Spleen (tissue), 11 donors: Measurements from ENCODE around the gene SLC35G2. TPM values are rescaled to one million over a fixed set of nuclear protein-coding genes. Genes with fewer than 3 reads are reported as not detected.
A peak's percentile ranks its signal among the peaks of the same experiment; 100 is the strongest.
"Not testable (repeated sequence)": the region's sequence is repeated elsewhere in the genome, so short reads cannot be mapped to it uniquely, and the experiment has no call there.

Source experiments
- DNase-seq: peaks from one replicate; pipeline ENCODE4 v3.0.0-alpha.2; 2020
- H3K27ac ChIP-seq, 8 donors: fragments of 200-600 bp; sonication (generic) in 7 of 8; 1 replicate in 4 of 8; 2 replicates in 4 of 8; pipeline versions ENCODE4 v1.5.0 to v1.8.0; 2016 to 2021; ENCODE audit warnings: inconsistent platforms in 4 of 8, mild to moderate bottlenecking in 4 of 8, moderate library complexity in 1 of 8
- H3K27me3 ChIP-seq, 7 donors: fragments of 200-600 bp; sonication (generic) in 6 of 7; replicated peaks in 1 of 7; 1 replicate in 4 of 7; 2 replicates in 3 of 7; pipeline versions ENCODE4 v1.5.0 to v1.8.0; 2016 to 2021; ENCODE audit warnings: inconsistent platforms in 3 of 7, mild to moderate bottlenecking in 1 of 7
- H3K36me3 ChIP-seq, 6 donors: fragments of 200-600 bp; sonication (generic) in 5 of 6; 1 replicate in 4 of 6; 2 replicates in 2 of 6; pipeline versions ENCODE4 v1.5.0 to v1.8.0; 2016 to 2021; ENCODE audit warnings: inconsistent platforms in 2 of 6
- H3K4me1 ChIP-seq, 6 donors: fragments of 200-600 bp; sonication (generic) in 5 of 6; 1 replicate in 3 of 6; 2 replicates in 3 of 6; pipeline versions ENCODE4 v1.5.0 to v1.8.0; 2016 to 2021; ENCODE audit warnings: inconsistent platforms in 3 of 6
- H3K4me3 ChIP-seq, 8 donors: fragments of 200-600 bp; sonication (generic) in 7 of 8; 1 replicate in 4 of 8; 2 replicates in 4 of 8; pipeline versions ENCODE4 v1.5.0 to v1.8.0; 2016 to 2021; ENCODE audit warnings: inconsistent platforms in 4 of 8, mild to moderate bottlenecking in 4 of 8, moderate library complexity in 2 of 8
- H3K9me3 ChIP-seq, 8 donors: fragments of 200-600 bp; sonication (generic) in 7 of 8; 1 replicate in 4 of 8; 2 replicates in 4 of 8; pipeline versions ENCODE4 v1.5.0 to v1.8.0; 2016 to 2021; ENCODE audit warnings: inconsistent platforms in 4 of 8
- CTCF ChIP-seq, 11 experiments: fragments of 200-600 bp in 7 of 11; fragments of 450-650 bp in 4 of 11; sonication (generic) in 4 of 11; IDR thresholded peaks in 8 of 11; conservative IDR thresholded peaks in 3 of 11; 1 replicate in 7 of 11; 2 replicates in 4 of 11; pipeline versions ENCODE4 v1.4.0 to v1.8.0; 2016 to 2021; ENCODE audit warnings: antibody characterized with exemption in 11 of 11, inconsistent platforms in 4 of 11, mild to moderate bottlenecking in 1 of 11
- POLR2A ChIP-seq, 3 donors: fragments of 450-650 bp; IDR thresholded peaks; one replicate each; pipeline ENCODE4 v1.5.1; 2017; ENCODE audit warnings: antibody characterized with exemption in 3 of 3, mild to moderate bottlenecking in 1 of 3
- POLR2AphosphoS5 ChIP-seq, 3 donors: sonication (generic); formaldehyde crosslinking; IDR thresholded peaks; one replicate each; pipeline ENCODE4 v1.5.1; 2017; ENCODE audit warnings: antibody characterized with exemption in 3 of 3
- WGBS, 5 donors: extraction: QIAGEN DNeasy Blood & Tissue Kit in 3 of 5; methylation state at CpG; one replicate each; pipeline versions ENCODE4 v1.1.5 to v1.1.7; 2013 to 2018; 5-methylcytosine and 5-hydroxymethylcytosine counted together
- intact Hi-C: fragments of 100-400 bp; cut with DNase I; formaldehyde crosslinking; loops from one replicate; pipeline ENCODE4 v1.15.0; 2023; ENCODE audit warnings: low total_unique reads
- polyA plus RNA-seq, 3 donors: library from polyadenylated mRNA; stranded (reverse); fragments of 200-250 nt; gene quantifications; one replicate each; pipeline ENCODE4 v1.2.1, GENCODE V29; 2013
- total RNA-seq, 7 donors: library from RNA; depleted of rRNA in 3 of 7; stranded (reverse); fragments of >200 nt in 3 of 7; fragmentation: NEBNext Ultra II Directional in 4 of 7; extraction: Animal tissue kit (Norgen Biotek cat#: 25700) in 4 of 7; gene quantifications; one replicate each; pipeline versions ENCODE4 v1.1.0 to v1.2.1, GENCODE V29; 2016 to 2021
- donor health status: healthy with polysubstance abuse.
- donor health status: DM: no; HTN: no; CAD: no; lungs with moderate emphysema.
- donor health status: DM: no; HTN: no; CAD: no.
- donor health status: Bipolar disorder and iron deficiency.
- donor health status: healthy.
- donor health status: DM: no; HTN: no; CAD: no.
- donor health status: DM: yes; HTN: yes; CAD: no.

SLC35G2 gene
- total and polyA plus RNA-seq, 10 donors: 1.1 to 7.7 (median 3.2) TPM

- 61 to 73% (median 68%) methylated on average over 5 of the region's 5 CpGs for WGBS, 5 donors
- peaks cover 13 to 64% (median 41%) of the 10 kb centered on the region in 6 donors for H3K4me1 ChIP-seq
- no peaks in the 10 kb centered on the region for H3K27me3 ChIP-seq
- intact Hi-C loops: no loop called here
- H3K9me3 ChIP-seq: peaks cover 0 to 27% (median 13%) of the 10 kb centered on the region in 8 donors
- no peak for TF ChIP-seq CTCF (IDR thresholded peaks at IDR 0.05 in 8 of 11, conservative IDR thresholded peaks at IDR 0.05 in 3 of 11)
- no peak for TF ChIP-seq POLR2A (IDR thresholded peaks at IDR 0.05)
- peak in 1 of 3 donors; percentile 5 for TF ChIP-seq POLR2AphosphoS5 (IDR thresholded peaks at IDR 0.05)
- no peak for DNase-seq
- no peak overlapping the region for H3K4me3 ChIP-seq
- H3K36me3 ChIP-seq: peaks cover 0 to 25% (median 3%) of the 10 kb centered on the region in 6 donors
- H3K27ac ChIP-seq: peak overlapping the region in 6 of 8 donors; percentile 18 to 47 (median 32)
These were observed 75.0 kb downstream of the SLC35G2 start for GRCh38 chr3:136893848-136894443.

DNA sequence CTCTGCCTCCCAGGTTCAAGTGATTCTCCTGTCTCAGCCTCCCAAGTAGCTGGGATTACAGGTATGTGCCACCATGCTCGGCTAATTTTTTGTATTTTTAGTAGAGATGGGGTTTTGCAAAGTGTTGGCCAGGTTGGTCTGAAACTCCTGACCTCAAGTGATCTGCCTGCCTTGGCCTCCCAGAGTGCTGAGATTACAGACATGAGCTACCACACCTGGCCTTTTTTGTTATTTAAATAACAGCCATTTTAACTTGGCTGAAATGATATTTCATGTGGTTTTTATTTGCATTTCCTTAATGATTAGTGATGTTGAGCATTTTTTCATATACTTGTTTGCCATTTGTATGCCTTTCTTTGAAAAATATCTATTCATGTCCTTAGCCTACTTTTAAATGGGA is 78.2 kb downstream of the SLC35G2 start:
- DNase-seq, H3K27me3 ChIP-seq, intact Hi-C loops, H3K4me3 ChIP-seq, H3K36me3 ChIP-seq: not testable (repeated sequence)
- peaks cover 17 to 94% (median 66%) of the 10 kb centered on the region in 6 donors for H3K4me1 ChIP-seq
- WGBS, 5 donors: 73 to 96% (median 78%) methylated on average over 1 of the region's 1 CpG
- peaks cover 0 to 14% (median 3%) of the 10 kb centered on the region in 8 donors for H3K9me3 ChIP-seq
- peak overlapping the region in 1 of 8 donors; percentile 8 for H3K27ac ChIP-seq

DNA sequence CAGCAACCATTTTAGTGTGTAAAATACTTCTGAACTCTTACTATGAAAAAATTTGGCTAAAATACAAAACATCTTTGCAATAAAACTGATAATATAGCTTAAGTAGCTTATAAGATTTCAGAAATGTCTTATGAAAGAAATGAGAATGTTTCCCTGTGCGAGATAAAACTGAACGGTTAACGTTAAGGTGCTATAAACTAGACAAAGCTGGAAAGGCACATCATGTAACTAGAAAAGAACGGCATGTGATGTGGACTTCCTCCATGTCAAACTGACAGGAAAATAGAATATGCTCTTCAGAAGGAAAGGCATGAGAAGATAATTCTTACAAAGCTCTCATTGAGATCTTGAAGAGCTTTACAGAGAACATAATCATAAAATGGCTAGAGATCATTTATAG is 79.6 kb downstream of the SLC35G2 start:
- WGBS, 5 donors: 48 to 66% (median 61%) methylated on average over 4 of the region's 4 CpGs
- peaks cover 0 to 6% (median 0%) of the 10 kb centered on the region in 6 donors for H3K36me3 ChIP-seq
- H3K4me1 ChIP-seq: peaks cover 16 to 92% (median 66%) of the 10 kb centered on the region in 6 donors
- no peak overlapping the region for H3K4me3 ChIP-seq
- DNase-seq: no peak
- peak overlapping the region in 3 of 8 donors; percentile 32 to 55 (median 42) for H3K27ac ChIP-seq
- H3K9me3 ChIP-seq: peaks cover 1 to 19% (median 9%) of the 10 kb centered on the region in 8 donors
- no peaks in the 10 kb centered on the region for H3K27me3 ChIP-seq
- intact Hi-C loops: no loop called here
- TF ChIP-seq POLR2A (IDR thresholded peaks at IDR 0.05) (no peak), POLR2AphosphoS5 (IDR thresholded peaks at IDR 0.05) (no peak), CTCF (IDR thresholded peaks at IDR 0.05 in 8 of 11, conservative IDR thresholded peaks at IDR 0.05 in 3 of 11) (no peak)

DNA sequence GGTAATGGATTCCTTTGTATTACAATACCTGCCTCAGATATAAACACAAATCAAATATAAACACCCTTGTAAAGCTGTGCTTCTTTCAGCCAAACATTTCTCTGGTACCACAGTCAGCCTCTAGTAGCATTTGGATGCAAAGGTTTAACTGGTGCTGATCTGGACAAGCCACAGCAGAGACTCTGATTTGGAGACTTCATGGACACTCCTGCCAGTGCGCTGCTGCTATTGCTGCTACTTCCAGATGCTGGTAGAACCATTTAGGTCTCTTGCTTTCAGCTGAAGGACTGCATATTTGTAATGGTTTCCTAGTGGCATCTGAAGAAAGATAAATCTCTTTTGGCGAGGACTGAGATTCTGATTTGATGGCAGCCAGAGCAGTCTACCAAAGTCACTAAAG is 80.0 kb downstream of the SLC35G2 start:
- Histone ChIP-seq H3K4me1 (peaks cover 13 to 88% (median 62%) of the 10 kb centered on the region in 6 donors), H3K36me3 (peaks cover 0 to 8% (median 2%) of the 10 kb centered on the region in 6 donors), H3K4me3 (no peak overlapping the region), H3K9me3 (peaks cover 3 to 23% (median 14%) of the 10 kb centered on the region in 8 donors), H3K27ac (peak overlapping the region in 3 of 8 donors; percentile 32 to 55 (median 42)), H3K27me3 (no peaks in the 10 kb centered on the region)
- TF ChIP-seq POLR2A (IDR thresholded peaks at IDR 0.05) (no peak), POLR2AphosphoS5 (IDR thresholded peaks at IDR 0.05) (no peak), CTCF (IDR thresholded peaks at IDR 0.05 in 8 of 11, conservative IDR thresholded peaks at IDR 0.05 in 3 of 11) (no peak)
- DNase-seq: no peak
- WGBS, 5 donors: 82 to 97% (median 91%) methylated on average over 2 of the region's 2 CpGs
- intact Hi-C loops: no loop called here
